ENCODE data around the gene ZBTB1.

DNA sequence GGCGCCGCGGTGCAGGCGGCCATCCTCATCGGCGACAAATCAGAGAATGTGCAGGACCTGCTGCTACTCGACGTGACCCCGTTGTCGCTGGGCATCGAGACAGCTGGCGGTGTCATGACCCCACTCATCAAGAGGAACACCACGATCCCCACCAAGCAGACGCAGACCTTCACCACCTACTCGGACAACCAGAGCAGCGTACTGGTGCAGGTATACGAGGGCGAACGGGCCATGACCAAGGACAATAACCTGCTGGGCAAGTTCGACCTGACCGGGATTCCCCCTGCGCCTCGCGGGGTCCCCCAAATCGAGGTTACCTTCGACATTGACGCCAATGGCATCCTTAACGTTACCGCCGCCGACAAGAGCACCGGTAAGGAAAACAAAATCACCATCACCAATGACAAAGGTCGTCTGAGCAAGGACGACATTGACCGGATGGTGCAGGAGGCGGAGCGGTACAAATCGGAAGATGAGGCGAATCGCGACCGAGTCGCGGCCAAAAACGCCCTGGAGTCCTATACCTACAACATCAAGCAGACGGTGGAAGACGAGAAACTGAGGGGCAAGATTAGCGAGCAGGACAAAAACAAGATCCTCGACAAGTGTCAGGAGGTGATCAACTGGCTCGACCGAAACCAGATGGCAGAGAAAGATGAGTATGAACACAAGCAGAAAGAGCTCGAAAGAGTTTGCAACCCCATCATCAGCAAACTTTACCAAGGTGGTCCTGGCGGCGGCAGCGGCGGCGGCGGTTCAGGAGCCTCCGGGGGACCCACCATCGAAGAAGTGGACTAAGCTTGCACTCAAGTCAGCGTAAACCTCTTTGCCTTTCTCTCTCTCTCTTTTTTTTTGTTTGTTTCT, 37.6 kb downstream of the ZBTB1 start:
- no peak for TF ChIP-seq CTCF (IDR thresholded peaks at IDR 0.05; ENCODE audit: poor library complexity, severe bottlenecking)
- no peak for TF ChIP-seq EP300 (conservative IDR thresholded peaks at IDR 0.05; ENCODE audit: poor library complexity, severe bottlenecking)
- no peak for TF ChIP-seq TAF1 (IDR thresholded peaks at IDR 0.05; ENCODE audit: low read depth)
- TF ChIP-seq, protein P1, sequence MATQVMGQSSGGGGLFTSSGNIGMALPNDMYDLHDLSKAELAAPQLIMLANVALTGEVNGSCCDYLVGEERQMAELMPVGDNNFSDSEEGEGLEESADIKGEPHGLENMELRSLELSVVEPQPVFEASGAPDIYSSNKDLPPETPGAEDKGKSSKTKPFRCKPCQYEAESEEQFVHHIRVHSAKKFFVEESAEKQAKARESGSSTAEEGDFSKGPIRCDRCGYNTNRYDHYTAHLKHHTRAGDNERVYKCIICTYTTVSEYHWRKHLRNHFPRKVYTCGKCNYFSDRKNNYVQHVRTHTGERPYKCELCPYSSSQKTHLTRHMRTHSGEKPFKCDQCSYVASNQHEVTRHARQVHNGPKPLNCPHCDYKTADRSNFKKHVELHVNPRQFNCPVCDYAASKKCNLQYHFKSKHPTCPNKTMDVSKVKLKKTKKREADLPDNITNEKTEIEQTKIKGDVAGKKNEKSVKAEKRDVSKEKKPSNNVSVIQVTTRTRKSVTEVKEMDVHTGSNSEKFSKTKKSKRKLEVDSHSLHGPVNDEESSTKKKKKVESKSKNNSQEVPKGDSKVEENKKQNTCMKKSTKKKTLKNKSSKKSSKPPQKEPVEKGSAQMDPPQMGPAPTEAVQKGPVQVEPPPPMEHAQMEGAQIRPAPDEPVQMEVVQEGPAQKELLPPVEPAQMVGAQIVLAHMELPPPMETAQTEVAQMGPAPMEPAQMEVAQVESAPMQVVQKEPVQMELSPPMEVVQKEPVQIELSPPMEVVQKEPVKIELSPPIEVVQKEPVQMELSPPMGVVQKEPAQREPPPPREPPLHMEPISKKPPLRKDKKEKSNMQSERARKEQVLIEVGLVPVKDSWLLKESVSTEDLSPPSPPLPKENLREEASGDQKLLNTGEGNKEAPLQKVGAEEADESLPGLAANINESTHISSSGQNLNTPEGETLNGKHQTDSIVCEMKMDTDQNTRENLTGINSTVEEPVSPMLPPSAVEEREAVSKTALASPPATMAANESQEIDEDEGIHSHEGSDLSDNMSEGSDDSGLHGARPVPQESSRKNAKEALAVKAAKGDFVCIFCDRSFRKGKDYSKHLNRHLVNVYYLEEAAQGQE (IDR thresholded peaks at IDR 0.05; ENCODE audit: borderline replicate concordance): no peak
- TF ChIP-seq RAD21 (conservative IDR thresholded peaks at IDR 0.05): no peak
- no peak for TF ChIP-seq POLR2AphosphoS5 (IDR thresholded peaks at IDR 0.05)
- TF ChIP-seq EZH2 (IDR thresholded peaks at IDR 0.05; ENCODE audit: borderline replicate concordance, insufficient read depth, low read length, poor library complexity, severe bottlenecking): no peak
- no peak for TF ChIP-seq MXI1 (conservative IDR thresholded peaks at IDR 0.05; ENCODE audit: poor library complexity, severe bottlenecking)
- no peak for TF ChIP-seq SMC3 (conservative IDR thresholded peaks at IDR 0.05; ENCODE audit: poor library complexity)
